Measurements from ENCODE around the gene MRPS18A. TPM values are rescaled to one million over a fixed set of nuclear protein-coding genes. Genes with fewer than 3 reads are reported as not detected.
A peak's percentile ranks its signal among the peaks of the same experiment; 100 is the strongest.

Gene MRPS18A
- total and polyA plus RNA-seq, 9 of the 15 experiments (the other 6 are each of a cell fraction or from before 2014, with no cell fraction given) = 87.5 to 243 (median 125) TPM

GRCh38 chr6:43669922-43670622 lies 17.5 kb downstream of the MRPS18A start (continued):
- TF ChIP-seq ZBTB9 (CRISPR knock-in tag; IDR thresholded peaks at IDR 0.05) (0 out of 2 replicates have a peak, but pooled peaks have one; percentile 31), E2F1 (CRISPR knock-in tag; IDR thresholded peaks at IDR 0.05) (no peak), ASH1L (IDR thresholded peaks at IDR 0.05; ENCODE audit: borderline replicate concordance, low read depth, partially characterized antibody) (no peak), BHLHE40 (IDR thresholded peaks at IDR 0.05; ENCODE audit: low read length) (0 out of 2 replicates have a peak, but pooled peaks have one; percentile 16), THRAP3 (IDR thresholded peaks at IDR 0.05; ENCODE audit: borderline replicate concordance) (no peak), POLR2A (conservative IDR thresholded peaks at IDR 0.05) (0 out of 2 replicates have a peak, but pooled peaks have one; percentile 1), FOXK2 (conservative IDR thresholded peaks at IDR 0.05 in 1 of 2, IDR thresholded peaks at IDR 0.05 in 1 of 2; ENCODE audit: low read depth in 2 of 2) (peak in 1 of 2 experiments; percentile 55; a peak in 1 of 4 replicates), EGR1 (conservative IDR thresholded peaks at IDR 0.05) (0 out of 2 replicates have a peak, but pooled peaks have one; percentile 32), ELK1 (CRISPR knock-in tag; IDR thresholded peaks at IDR 0.05) (no peak), AFF4 (CRISPR knock-in tag; IDR thresholded peaks at IDR 0.05) (no peak), ZNF224 (CRISPR knock-in tag; IDR thresholded peaks at IDR 0.05) (no peak), SMARCB1 (IDR thresholded peaks at IDR 0.05; ENCODE audit: insufficient read length, low read depth) (no peak), SRSF9 (IDR thresholded peaks at IDR 0.05; ENCODE audit: borderline replicate concordance, low read depth, low read length) (no peak), OTX1 (CRISPR knock-in tag; IDR thresholded peaks at IDR 0.05) (no peak), YY1 (IDR thresholded peaks at IDR 0.05; ENCODE audit: borderline replicate concordance in 1 of 3, control insufficient read depth in 1 of 3, extremely low read depth in 1 of 3, insufficient read depth in 3 of 3, insufficient read length in 1 of 3, insufficient replicate concordance in 2 of 3, low read depth in 1 of 3, low read length in 2 of 3) (peak in 1 of 3 experiments; percentile 30), SUPT5H (IDR thresholded peaks at IDR 0.05) (peak; percentile 35; the same call in 1 of the 2 replicates), JUNB (CRISPR knock-in tag; conservative IDR thresholded peaks at IDR 0.05) (no peak), NFIX (CRISPR knock-in tag; IDR thresholded peaks at IDR 0.05; ENCODE audit: low read depth) (no peak), HMG20A (CRISPR knock-in tag; conservative IDR thresholded peaks at IDR 0.05) (no peak), ATF7 (IDR thresholded peaks at IDR 0.05) (peak; percentile 53; the same call in 1 of the 2 replicates)
